T-helper 17 cell (primary cell): ENCODE measurements around the gene NUFIP2. TPM values are rescaled to one million over a fixed set of nuclear protein-coding genes. Genes with fewer than 3 reads are reported as not detected.

Experiments
- ATAC-seq: fragments of 150-1000 bp; cut with Tn5 transposase; 2 replicates; pipeline ENCODE4 v1.10.0; 2021; ENCODE audit warnings: mild to moderate bottlenecking, moderate library complexity
- DNase-seq, 3 donors: peaks; one replicate each; pipeline versions ENCODE4 v3.0.0 to v3.0.0-alpha.2; 2020 to 2021
- H3K9me3 ChIP-seq: one replicate; pipeline ENCODE4 v1.7.0; 2013; ENCODE audit warnings: low read length, mild to moderate bottlenecking; ENCODE audit not compliant: control insufficient read depth, poor library complexity, severe bottlenecking
- H3K27ac Mint-ChIP-seq: one replicate; pipeline ENCODE4 v1.8.0; 2022; ENCODE audit warnings: mild to moderate bottlenecking, moderate library complexity, mixed read lengths
- H3K27me3 Mint-ChIP-seq: one replicate; pipeline ENCODE4 v1.8.0; 2022; ENCODE audit warnings: mixed read lengths
- H3K36me3 Mint-ChIP-seq: one replicate; pipeline ENCODE4 v1.8.0; 2022; ENCODE audit warnings: low read depth, mixed read lengths
- H3K4me1 Mint-ChIP-seq: one replicate; pipeline ENCODE4 v1.8.0; 2022; ENCODE audit warnings: mild to moderate bottlenecking, mixed read lengths
- H3K4me3 Mint-ChIP-seq: one replicate; pipeline ENCODE4 v1.8.0; 2022; ENCODE audit warnings: mild to moderate bottlenecking, moderate library complexity, mixed read lengths
- total RNA-seq, 4 donors: library from RNA in 2 of 4; stranded (reverse) in 2 of 4; gene quantifications; one replicate each; pipeline ENCODE4 v1.2.3 and lab custom pipeline; 2022 to 2026

The NUFIP2 gene
- total RNA-seq, 2 donors from 2014 or later = 70.0 to 76.8 TPM

DNA sequence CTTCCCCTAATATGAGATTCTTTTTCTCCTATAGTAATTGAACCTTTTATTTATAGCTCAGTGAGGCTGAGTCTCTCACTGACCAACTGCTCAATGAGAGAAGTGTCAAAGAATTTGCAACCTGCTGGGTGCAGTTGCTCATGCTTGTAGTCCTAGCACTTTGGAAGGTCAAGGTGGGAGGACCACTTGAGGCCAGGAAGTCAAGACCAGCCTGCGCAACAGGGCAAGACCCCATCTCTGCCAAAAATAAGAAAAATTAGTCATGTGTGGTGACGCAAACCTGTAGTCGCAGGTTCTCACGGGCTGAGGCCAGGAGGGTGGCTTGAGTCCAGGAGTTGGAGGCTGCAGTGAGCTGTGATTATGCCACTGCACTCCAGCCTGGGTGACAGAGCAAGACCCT is 78.2 kb downstream of the NUFIP2 start:
- Mint-ChIP-seq H3K4me1 (peaks cover 9% of the 10 kb centered on the region), H3K36me3 (no peaks in the 10 kb centered on the region), H3K4me3 (no peak overlapping the region), H3K27ac (no peak overlapping the region), H3K27me3 (peaks cover 11% of the 10 kb centered on the region)
- ATAC-seq = no peak
- no peak for DNase-seq
- H3K9me3 ChIP-seq = no peaks in the 10 kb centered on the region

GRCh38 chr17:29215174-29215573 is 78.8 kb downstream of the NUFIP2 start:
- DNase-seq = no peak
- no peaks in the 10 kb centered on the region for H3K9me3 ChIP-seq
- Mint-ChIP-seq H3K4me3 (no peak overlapping the region), H3K27me3 (peaks cover 11% of the 10 kb centered on the region), H3K4me1 (peaks cover 9% of the 10 kb centered on the region), H3K27ac (no peak overlapping the region), H3K36me3 (no peaks in the 10 kb centered on the region)
- ATAC-seq = no peak

DNA sequence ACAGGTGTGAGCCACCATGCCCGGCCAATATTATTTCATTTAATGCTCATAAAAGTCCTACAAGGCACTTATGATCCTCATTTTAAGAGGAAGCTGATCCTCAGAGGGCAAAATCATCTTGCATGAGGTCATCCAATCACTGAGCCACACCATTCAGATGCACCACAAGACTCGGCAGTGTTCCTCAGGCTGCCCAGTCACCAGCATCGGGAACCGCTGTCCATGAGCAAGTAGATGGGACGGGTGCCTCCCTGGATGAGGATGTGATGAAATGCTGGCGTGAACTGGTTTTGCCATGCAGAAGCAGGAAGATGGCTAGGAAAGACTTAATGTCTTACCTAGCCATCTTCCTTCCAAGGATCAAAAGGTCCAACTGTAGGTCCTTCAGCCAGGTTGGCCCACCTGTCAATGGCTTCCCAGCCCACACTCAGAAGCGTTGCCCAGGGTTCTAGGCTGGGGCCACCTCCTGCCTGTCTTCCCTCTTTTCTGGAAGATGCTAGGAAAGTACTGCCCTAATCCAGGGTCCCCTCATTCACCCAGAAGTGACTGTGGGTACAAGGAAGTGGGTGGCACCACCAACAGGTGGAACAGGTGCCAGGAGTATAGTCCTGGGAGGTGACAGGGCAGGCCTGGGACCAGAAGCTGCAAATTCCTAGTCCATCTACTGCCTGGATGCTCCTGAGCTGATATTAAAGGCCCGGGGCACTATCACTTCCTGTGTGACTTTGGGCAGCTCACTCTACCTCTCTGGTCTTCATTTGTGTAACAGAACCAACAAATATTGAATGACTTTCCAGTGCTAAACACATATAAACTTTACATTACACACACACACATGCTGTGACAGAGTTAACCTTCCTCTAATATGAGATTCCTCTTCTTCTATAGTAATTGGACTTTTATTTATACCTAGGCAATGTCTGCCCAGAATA is 79.5 kb downstream of the NUFIP2 start:
- Mint-ChIP-seq H3K4me3 (no peak overlapping the region), H3K4me1 (peaks cover 6% of the 10 kb centered on the region), H3K36me3 (no peaks in the 10 kb centered on the region), H3K27ac (no peak overlapping the region), H3K27me3 (peaks cover 11% of the 10 kb centered on the region)
- H3K9me3 ChIP-seq = no peaks in the 10 kb centered on the region
- ATAC-seq = no peak
- no peak for DNase-seq

DNA sequence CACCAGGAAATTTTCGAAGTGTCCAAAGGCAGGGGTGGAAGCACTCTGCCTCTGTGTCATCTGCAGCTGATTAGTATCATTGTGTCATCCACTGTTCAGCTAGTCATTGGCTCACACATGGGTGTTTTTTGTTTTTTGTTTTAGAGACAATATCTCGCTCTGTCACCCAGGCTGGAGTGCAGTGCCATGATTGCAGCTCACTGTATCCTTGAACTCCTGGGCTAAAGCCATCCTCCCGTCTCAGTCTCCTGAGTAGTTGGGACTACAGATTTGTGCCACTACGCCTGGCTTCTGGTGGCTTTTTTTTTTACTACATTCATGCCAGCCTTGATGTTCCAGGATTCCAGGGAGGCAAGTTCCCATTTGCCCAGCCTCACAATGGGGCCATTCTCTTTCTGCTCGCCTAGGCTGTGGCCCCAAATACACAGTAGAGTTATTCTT is 81.2 kb downstream of the NUFIP2 start:
- H3K9me3 ChIP-seq = no peaks in the 10 kb centered on the region
- DNase-seq = no peak
- peaks cover 5% of the 10 kb centered on the region for H3K4me1 Mint-ChIP-seq
- H3K27ac Mint-ChIP-seq = no peak overlapping the region
- no peak for ATAC-seq
- peaks cover 11% of the 10 kb centered on the region for H3K27me3 Mint-ChIP-seq
- no peak overlapping the region for H3K4me3 Mint-ChIP-seq
- no peaks in the 10 kb centered on the region for H3K36me3 Mint-ChIP-seq

DNA sequence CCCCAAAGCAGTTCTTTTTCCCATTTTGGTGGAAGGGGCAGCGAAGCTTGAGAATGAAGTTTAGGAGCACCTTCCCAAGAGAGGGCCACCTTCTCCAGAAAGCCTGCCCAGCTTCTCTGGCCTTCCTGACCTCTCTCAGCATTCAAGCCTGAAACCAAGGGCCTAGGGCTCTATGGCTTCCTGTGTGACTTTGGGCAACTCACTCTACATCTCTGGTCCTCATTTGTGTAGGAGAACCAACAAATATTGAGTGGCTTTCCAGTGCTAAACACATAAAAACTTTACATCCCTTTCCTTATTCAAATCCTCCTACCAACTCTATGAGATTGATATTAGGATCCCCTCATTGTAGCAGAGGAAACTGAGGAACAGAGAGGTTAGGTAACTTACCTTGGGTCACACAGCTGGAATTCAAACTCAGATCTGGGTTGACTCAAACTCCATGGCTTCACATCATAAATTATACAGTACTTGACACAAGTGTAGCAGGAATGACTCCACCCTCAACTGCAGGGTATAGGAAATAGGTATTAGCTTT is 81.8 kb downstream of the NUFIP2 start:
- Mint-ChIP-seq H3K36me3 (no peaks in the 10 kb centered on the region), H3K27me3 (peaks cover 6% of the 10 kb centered on the region), H3K4me3 (no peak overlapping the region), H3K27ac (no peak overlapping the region), H3K4me1 (peaks cover under 1% of the 10 kb centered on the region)
- H3K9me3 ChIP-seq = no peaks in the 10 kb centered on the region
- ATAC-seq (no peak), DNase-seq (no peak)

- no peak overlapping the region for H3K27ac Mint-ChIP-seq
- H3K9me3 ChIP-seq = no peaks in the 10 kb centered on the region
- no peaks in the 10 kb centered on the region for H3K36me3 Mint-ChIP-seq
- H3K4me3 Mint-ChIP-seq = no peak overlapping the region
- ATAC-seq (no peak), DNase-seq (no peak)
- H3K27me3 Mint-ChIP-seq = no peaks in the 10 kb centered on the region
- H3K4me1 Mint-ChIP-seq = no peaks in the 10 kb centered on the region
Observed at GRCh38 chr17:29210879-29211278, 83.1 kb downstream of the NUFIP2 start.

- DNase-seq (no peak), ATAC-seq (no peak)
- H3K9me3 ChIP-seq = no peaks in the 10 kb centered on the region
- no peak overlapping the region for H3K4me3 Mint-ChIP-seq
- H3K4me1 Mint-ChIP-seq = no peaks in the 10 kb centered on the region
- no peaks in the 10 kb centered on the region for H3K36me3 Mint-ChIP-seq
- H3K27me3 Mint-ChIP-seq = peaks cover 9% of the 10 kb centered on the region
- no peak overlapping the region for H3K27ac Mint-ChIP-seq
Observed at GRCh38 chr17:29209073-29209472, 84.9 kb downstream of the NUFIP2 start.

DNA sequence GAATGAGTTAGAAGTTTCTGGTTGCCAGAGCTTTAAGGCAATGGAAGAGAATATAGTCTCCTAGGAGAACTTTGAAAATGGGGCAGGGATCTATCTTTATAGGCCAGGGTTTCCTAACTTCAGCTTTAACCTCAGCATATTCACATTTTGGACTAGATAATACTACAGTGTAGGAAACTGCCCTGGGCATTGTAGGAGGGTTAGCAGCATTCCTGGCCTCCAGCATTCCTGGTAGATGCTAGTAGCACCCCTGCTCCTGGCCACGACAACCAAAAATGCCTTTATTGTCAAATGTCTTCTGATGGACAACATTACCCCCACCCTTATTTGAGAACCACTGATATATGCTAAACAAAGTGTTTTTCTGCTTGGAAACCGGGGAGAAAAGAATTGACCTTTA is 86.0 kb downstream of the NUFIP2 start:
- H3K27me3 Mint-ChIP-seq = peaks cover 17% of the 10 kb centered on the region
- H3K36me3 Mint-ChIP-seq = no peaks in the 10 kb centered on the region
- H3K4me3 Mint-ChIP-seq = no peak overlapping the region
- H3K9me3 ChIP-seq = no peaks in the 10 kb centered on the region
- no peak overlapping the region for H3K27ac Mint-ChIP-seq
- no peak for ATAC-seq
- no peaks in the 10 kb centered on the region for H3K4me1 Mint-ChIP-seq
- DNase-seq = no peak

Other genes with a start within 250 kb of the NUFIP2 start
- 100 to 1,000 TPM; 142 to 153 TPM for gene MYO18A, start 113.8 kb downstream of the NUFIP2 start, total RNA-seq
- gene CRYBA1, start 47.3 kb downstream of the NUFIP2 start, total RNA-seq = not detected
- gene TAOK1, start 96.2 kb upstream of the NUFIP2 start, total RNA-seq = 10 to 100 TPM; 54.3 to 58.2 TPM